ENCODE data around the gene PEX1. TPM values are rescaled to one million over a fixed set of nuclear protein-coding genes. Genes with fewer than 3 reads are reported as not detected.
"Not testable (repeated sequence)": the region's sequence is repeated elsewhere in the genome, so short reads cannot be mapped to it uniquely, and the experiment has no call there.

PEX1 gene
- polyA plus RNA-seq, 3 donors: 28.5 to 54.6 (median 48.2) TPM

GRCh38 chr7:92513167-92513902 lies 15.0 kb downstream of the PEX1 start:
- no peak for DNase-seq

- DNase-seq: no peak
These were observed 19.4 kb downstream of the PEX1 start for GRCh38 chr7:92508946-92509345.

GRCh38 chr7:92506363-92506762 lies 22.0 kb downstream of the PEX1 start:
- DNase-seq: no peak

- no peak for DNase-seq
These were observed 23.8 kb downstream of the PEX1 start for GRCh38 chr7:92504563-92504962.

DNA sequence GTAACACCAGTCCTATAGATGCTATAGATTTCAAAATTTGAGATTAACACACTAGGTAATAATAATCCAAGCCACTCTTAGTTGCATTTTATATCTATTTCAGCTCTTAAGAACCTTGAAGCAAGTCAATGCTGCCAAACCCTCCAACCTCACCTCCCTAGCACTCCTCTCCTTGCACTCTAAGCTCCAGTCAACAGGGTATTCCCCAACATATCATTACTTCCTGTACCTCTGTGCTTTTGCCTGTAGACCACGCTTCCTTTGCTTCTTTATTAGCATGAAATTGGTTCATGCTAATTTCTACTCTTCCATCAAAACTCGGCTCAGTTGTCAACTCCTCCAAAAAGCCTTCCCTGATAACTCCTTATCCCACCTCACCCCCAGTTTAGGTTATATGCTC lies 24.6 kb downstream of the PEX1 start:
- no peak for DNase-seq

GRCh38 chr7:92498557-92498956 lies 29.8 kb downstream of the PEX1 start:
- no peak for DNase-seq

- no peak for DNase-seq
These were observed 31.4 kb downstream of the PEX1 start for GRCh38 chr7:92496876-92497275.

DNA sequence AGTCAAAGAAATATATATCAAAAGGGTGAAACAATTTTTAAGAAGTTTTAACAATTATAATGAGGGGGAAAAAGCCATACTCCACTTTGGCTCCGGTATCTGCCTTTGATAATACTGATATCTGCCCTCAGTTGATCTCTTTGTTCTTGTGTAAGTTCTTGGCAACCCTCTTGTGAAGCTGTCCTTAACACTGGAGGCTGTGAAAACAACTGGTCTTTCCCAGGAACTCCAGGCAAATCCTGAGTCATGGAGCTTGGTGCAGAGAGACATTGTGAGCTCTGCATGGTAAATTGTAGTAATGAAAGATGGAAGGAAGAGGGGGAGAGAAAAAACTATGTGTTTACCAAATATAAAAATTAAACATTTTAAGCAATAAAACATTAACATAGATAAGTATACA lies 38.7 kb downstream of the PEX1 start:
- DNase-seq: no peak

- DNase-seq: no peak
These were observed 40.5 kb downstream of the PEX1 start for GRCh38 chr7:92487804-92488203.

- no peak for DNase-seq
These were observed 42.3 kb downstream of the PEX1 start for GRCh38 chr7:92485974-92486373.

- DNase-seq: no peak
These were observed 42.9 kb downstream of the PEX1 start for GRCh38 chr7:92485267-92485892.

- not testable (repeated sequence) for DNase-seq
These were observed 44.1 kb downstream of the PEX1 start for GRCh38 chr7:92484226-92484625.

DNA sequence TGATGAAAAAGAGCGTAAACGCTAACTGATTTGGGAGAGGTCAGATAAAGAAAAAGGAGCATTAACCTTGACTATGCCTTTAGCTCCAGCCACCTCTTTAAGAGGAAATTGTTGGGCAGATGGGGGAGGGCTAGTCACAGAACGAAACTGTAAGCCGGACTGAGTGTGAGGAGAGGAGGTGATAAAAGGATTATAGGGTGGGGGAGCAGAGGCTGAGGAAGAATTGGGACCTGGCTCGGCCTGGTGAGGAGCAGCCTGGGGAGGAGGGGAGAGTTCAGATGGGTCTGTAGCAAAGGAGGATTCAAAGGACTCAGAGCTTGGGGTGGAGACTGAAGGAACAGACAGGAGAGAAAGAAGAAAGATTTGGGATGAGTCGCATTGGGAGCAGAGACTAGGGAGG lies 44.7 kb downstream of the PEX1 start:
- not testable (repeated sequence) for DNase-seq

GRCh38 chr7:92479146-92479545 lies 49.2 kb downstream of the PEX1 start:
- DNase-seq: not testable (repeated sequence)

- DNase-seq: no peak
These were observed 49.6 kb downstream of the PEX1 start for GRCh38 chr7:92478711-92479110.

- no peak for DNase-seq
These were observed 50.2 kb downstream of the PEX1 start for GRCh38 chr7:92478095-92478494.

GRCh38 chr7:92477681-92478080 lies 50.6 kb downstream of the PEX1 start, which contains the start of gene ERVW-1:
Gene ERVW-1, minus strand, starts transcription at chr7:92477946. Its CDS starts 7,565 bp downstream, at chr7:92470381.
- not testable (repeated sequence) for DNase-seq

- not testable (repeated sequence) for DNase-seq
These were observed 52.3 kb downstream of the PEX1 start for GRCh38 chr7:92475851-92476590.

- not testable (repeated sequence) for DNase-seq
These were observed 53.0 kb downstream of the PEX1 start for GRCh38 chr7:92475261-92475770.

DNA sequence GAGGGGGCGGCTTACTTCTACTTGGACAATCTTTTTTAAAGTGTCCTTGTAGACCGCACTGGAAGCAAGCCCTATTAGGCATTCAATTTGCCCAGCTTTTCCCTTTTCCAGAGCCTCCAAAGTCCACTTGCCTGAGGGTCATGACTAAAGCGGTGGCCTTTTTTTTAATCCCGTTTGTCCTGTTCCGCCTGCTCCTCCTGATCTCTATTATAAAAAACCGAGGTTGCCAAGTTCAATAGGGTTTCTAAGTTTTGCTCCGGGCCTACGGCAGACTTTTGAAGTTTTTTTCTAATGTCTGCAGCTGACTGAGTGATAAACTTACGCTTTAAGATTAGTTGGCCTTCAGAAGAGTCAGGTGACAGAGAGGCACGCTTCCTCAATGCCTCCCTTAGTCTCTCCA lies 54.3 kb downstream of the PEX1 start:
- not testable (repeated sequence) for DNase-seq

DNA sequence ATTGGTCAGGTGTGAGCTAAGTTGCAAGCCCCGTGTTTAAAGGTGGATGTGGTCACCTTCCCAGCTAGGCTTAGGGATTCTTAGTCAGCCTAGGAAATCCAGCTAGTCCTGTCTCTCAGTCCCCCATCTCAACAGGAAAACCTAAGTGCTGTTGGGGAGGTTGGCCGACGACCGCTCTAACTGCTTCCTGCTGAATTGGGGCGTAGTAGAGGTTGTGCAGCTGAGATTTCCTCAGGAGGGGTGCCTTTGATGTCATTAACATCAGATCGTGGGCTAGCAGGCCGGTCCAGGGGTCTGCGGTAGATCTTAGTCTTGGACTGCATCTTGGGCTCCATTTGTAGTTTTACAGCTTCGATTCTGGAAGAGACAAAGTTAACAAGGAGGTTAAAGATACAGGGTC lies 59.7 kb downstream of the PEX1 start:
- not testable (repeated sequence) for DNase-seq

- DNase-seq: no peak
These were observed 61.6 kb downstream of the PEX1 start for GRCh38 chr7:92466682-92467081.

DNA sequence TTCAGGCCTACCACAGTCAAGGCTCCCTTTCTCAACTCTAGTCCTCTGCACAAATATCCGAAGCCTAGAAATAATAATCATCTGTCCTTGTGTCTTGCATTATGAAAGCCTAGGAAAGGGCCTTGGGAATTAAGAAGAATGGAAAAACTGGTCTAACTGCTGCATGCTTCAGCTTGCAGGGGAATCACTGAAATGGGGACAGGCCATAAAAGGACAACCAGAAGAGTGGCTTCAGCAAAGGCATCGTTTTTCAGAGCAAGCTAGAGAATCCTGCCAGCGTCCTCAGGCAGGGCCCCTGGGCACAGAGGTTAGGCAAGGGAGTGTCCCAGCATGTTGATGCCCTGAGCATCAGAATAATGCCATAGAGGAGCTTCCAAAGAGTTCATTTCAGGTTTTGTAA lies 63.8 kb downstream of the PEX1 start:
- DNase-seq: no peak

All from renal pelvis (tissue), 4 donors.